ENCODE results near the gene CTSF.

CTSF gene

DNA sequence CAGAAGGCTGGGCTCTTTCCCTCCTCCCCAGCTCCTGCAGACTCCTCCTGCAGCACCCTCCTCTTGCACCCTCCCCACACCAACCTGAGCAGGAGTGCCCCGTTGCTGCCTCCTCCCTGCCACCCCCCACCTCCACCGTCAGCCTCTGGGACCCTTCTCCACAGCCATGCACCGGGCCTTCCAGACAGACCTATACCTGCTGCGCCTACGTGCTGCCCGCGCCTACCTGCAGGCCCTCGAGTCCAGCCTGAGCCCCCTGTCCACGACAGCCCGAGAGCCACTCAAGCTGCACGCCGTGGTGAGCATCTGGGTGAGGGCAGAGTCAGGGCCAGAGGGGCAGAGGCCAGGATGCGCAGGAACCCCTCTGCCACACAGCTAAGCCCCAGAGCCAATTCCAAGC lies 38.8 kb downstream of the CTSF start:
- no peak for DNase-seq (ENCODE audit: low read depth)
- no peak overlapping the region for H3K4me3 ChIP-seq (ENCODE audit: low read length)
- TF ChIP-seq CTCF (conservative IDR thresholded peaks at IDR 0.05; ENCODE audit: low read length) = no peak

GRCh38 chr11:66529069-66529468 lies 39.3 kb downstream of the CTSF start:
- H3K4me3 ChIP-seq (ENCODE audit: low read length) = no peak overlapping the region
- no peak for TF ChIP-seq CTCF (conservative IDR thresholded peaks at IDR 0.05; ENCODE audit: low read length)
- DNase-seq (ENCODE audit: low read depth) = no peak

DNA sequence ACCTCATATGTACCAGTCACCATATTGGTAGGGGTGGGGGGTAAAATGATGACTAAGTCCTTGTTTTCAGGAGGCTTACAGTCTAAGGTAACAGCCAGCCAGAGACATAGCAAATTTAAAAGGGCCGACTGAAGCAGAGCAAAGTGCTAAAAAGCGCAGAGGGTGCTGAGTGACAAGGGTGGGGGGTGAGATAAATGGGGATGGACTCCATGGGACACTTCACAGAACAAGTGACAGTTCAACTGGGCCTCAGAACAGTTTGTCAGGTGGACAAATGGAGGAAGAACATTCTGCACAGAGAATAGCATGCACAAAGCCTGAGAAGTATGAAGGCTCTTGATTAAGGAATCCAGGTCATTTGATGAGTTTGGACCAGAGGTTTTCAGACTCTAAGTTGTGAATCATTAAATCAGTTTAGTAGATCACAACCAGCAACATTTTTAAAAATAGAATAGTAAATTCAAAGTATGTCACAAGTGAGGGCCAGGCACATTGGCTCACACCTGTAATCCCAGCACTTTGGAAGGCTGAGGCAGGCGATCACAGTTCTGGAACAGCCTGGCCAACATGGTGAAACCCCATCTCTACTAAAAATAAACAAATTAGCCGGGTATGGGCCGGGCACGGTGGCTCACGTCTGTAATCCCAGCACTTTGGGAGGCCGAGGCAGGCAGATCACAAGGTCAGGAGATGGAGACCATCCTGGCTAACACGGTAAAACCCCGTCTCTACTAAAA lies 43.9 kb downstream of the CTSF start:
- no peak for DNase-seq (ENCODE audit: low read depth)
- TF ChIP-seq CTCF (conservative IDR thresholded peaks at IDR 0.05; ENCODE audit: low read length) = no peak
- H3K4me3 ChIP-seq (ENCODE audit: low read length) = no peak overlapping the region

GRCh38 chr11:66523611-66524010 lies 44.8 kb downstream of the CTSF start:
- no peak for DNase-seq (ENCODE audit: low read depth)
- TF ChIP-seq CTCF (conservative IDR thresholded peaks at IDR 0.05; ENCODE audit: low read length) = no peak
- no peak overlapping the region for H3K4me3 ChIP-seq (ENCODE audit: low read length)
